Activated CD4-positive, alpha-beta T cell treated with anti-CD3 and anti-CD28 coated beads for 24 hours (primary cell): ENCODE measurements around the gene TMA7.
A peak's percentile ranks its signal among the peaks of the same experiment; 100 is the strongest.

ENCODE experiments used
- DNase-seq, 2 donors: peaks; one replicate each; pipeline ENCODE4 v3.0.0-alpha.2; 2020; ENCODE audit warnings: low read depth in 2 of 2

TMA7 gene

GRCh38 chr3:48423241-48423882 lies 16.7 kb upstream of the TMA7 start:
- no peak for DNase-seq

DNA sequence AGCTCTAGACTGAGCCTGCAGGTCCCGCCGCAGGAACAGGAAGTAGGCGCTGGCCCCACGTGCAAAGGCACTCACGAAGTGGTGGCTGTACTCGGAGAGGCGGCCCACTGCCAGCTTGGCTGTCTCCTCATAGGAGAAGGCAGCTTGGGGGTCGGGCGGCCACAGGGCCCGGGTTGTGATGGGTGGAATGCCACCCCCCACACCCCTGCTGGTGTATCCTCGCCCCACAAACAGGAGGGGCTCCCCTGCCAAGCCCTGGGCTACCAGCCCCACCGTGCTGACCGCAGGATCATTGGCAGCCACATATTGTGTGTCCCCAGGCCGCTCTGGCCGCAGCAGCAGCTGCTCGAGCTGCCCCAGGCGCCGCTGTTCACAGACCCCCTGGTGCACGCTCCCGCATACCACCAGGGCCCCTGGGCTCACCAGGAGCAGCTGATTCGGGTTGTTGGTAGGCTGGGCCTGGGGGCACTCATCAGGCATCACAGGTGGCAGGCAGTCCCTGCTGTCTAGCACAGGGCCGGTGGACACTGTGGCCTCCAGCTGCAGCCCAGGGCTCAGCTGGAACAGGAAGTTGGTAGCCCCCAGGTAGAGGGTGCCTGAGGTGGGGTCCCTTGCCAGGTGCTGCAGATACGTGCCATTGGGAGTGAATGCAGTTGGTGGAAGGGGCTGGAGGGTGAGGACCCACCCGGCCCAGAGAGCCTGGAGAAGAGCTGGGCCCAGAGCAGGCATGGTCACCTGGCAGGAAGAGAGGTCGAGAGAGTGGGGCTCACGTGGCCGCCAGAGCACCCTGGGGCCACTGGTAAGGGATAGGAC lies 16.0 kb upstream of the TMA7 start:
- DNase-seq: no peak

DNA sequence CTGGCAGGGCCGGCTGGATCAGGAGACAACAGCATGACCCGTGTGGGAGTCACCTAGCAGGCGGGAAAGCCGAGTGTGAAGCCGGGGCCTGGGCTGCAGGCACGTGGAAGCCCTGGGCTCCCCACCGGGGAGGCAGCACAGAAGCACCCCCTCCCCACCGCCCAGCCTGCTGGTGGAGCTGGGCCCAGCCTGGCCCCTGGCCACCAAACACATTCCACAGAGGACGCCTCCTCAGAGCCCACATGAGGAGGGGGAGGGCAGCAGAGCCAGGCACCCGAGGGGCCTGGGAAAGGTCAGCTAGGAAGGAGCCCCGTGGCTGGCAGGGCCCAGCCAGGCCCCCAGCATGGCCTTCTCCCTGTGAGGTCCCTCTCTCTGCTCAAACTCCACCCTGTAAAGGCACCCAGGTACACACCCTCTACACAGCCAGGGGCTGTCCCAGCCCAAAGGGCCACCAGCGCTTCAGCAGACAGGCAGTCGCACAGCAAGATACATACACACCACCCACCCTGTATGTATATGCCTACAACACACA lies 14.7 kb upstream of the TMA7 start:
- DNase-seq: no peak

DNA sequence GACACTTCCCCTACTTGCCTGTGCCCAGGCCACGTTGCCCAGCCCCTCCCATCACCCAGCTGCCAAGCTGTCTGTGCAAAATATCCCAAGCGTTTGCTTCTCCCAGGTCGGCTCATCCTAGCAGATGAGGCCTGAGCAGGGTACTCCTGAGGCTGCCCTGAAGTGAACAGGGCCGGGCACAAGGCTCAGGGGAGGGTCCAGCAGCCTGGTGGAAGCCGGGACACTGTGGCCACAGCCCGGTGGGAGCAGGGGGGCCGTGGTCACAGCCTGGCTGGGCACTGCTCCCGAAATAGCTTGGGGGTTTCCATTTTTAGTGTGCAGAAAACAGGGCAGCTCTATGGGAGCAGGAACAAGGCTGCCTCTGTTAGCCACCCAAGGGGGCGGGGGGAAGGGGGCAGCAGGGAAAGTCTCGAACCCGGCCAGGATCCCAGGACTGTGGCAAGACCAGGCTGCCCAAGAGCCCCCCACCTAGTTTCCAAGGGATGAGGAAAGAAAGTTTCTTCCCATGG lies 13.6 kb upstream of the TMA7 start:
- no peak for DNase-seq

- no peak for DNase-seq
These were observed 13.0 kb upstream of the TMA7 start for GRCh38 chr3:48426944-48427629.

GRCh38 chr3:48427630-48427962 lies 12.5 kb upstream of the TMA7 start:
- DNase-seq: no peak

DNA sequence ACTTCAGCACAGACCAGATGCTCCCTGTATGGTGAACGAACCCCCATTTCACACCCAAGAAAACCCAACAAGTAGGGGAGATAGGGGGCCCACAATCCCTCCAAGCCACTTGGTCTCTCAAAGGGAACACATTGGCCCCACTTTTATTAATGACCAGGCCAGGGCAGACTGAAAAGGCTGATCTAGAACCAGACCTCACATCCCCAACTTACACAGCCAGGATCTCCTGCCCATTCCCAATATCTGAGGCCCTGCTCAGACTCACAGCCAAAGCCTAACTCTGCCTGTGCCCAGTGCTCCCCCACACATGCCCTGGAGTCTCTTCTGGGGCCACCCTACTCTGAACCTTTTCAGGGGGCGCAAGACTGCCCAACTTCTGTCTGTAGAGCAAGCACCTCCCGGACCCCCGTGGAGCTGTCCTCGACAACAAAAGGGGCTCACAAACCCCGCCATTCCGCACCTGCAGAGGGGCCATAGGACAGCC lies 11.9 kb upstream of the TMA7 start:
- no peak for DNase-seq

GRCh38 chr3:48428572-48429316 lies 11.3 kb upstream of the TMA7 start:
- DNase-seq: no peak

DNA sequence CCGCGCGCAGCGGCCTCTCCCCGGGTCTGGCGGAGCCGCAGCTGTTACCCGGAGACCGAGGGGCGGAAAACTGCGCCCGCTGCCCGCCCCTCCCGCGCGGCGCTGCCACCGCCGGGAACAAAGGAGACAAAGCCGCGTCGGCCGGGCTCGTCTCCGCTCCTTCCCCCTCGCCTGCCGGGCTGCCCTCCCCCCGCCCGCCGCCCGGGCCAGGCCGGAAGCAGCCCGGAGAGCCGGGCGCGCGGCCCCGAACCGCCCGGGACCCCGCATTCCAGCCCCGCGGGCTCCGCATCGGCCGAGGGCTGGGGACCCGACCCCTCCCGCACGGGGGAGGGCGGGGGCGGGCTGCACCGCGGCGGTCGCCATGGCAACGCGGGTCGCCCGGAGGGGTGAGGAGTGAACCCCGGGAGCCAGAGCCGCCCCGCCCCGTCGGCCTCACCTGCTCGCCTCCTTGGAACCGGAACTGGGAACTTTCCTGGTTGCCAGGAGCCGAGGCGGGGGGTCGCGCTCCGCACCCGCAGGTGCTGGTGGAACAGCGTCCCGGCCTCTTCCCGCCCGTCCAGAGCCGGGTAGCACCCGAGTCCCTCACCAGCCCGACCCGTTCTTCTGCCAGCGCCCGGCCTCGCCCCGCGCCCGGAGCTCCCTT lies 10.6 kb upstream of the TMA7 start:
- peak in 1 of 2 donors; percentile 30 for DNase-seq

- no peak for DNase-seq
These were observed 9.9 kb upstream of the TMA7 start, which contains the start of gene PLXNB1 for GRCh38 chr3:48429960-48430707. Gene PLXNB1, minus strand, starts transcription at chr3:48430086. Its CDS starts 5,475 bp downstream, at chr3:48424611.

DNA sequence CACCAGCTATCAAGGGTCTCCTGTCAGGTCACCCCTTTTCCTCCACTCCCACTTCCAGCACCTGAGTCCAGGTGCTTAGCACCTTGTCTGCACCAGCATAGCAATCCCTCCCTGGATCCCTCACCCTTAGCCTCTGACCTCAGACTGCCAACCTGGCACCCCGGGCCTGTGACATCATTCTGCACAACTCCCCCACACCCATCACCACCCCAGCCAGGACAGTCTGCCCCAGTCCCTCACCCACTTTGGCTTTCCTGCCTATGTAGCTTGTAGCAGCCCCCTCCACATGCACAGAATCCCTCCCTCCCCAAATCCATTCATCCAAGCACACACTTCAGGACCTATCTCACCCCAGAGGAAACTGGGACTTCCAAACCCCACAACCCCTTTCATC lies 9.4 kb upstream of the TMA7 start:
- no peak for DNase-seq

GRCh38 chr3:48431224-48432029 lies 8.6 kb upstream of the TMA7 start:
- no peak for DNase-seq

- DNase-seq: no peak
These were observed 7.4 kb upstream of the TMA7 start for GRCh38 chr3:48432411-48433371.

- no peak for DNase-seq
These were observed 6.5 kb upstream of the TMA7 start for GRCh38 chr3:48433472-48434118.

- DNase-seq: no peak
These were observed 5.3 kb upstream of the TMA7 start for GRCh38 chr3:48434591-48435222.

DNA sequence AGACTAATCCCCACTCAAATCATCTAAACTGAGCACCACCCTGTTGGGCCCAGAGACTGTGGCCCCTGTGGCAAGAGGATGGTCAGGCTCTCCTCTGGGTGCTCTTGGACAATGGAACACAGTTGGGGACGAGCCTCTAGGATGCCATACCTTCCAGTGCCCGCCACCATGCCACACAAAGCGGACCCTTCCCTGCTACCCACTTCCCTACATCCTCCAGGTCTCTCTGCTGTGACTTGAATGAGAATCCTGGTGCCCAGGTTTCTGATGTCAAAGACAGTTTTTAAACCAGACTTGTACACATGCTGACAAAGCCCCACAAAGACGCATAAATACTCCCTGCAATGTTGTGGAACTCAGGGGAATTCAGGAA lies 4.8 kb upstream of the TMA7 start:
- no peak for DNase-seq

- DNase-seq: peak; percentile 71 to 80
These were observed 4.1 kb upstream of the TMA7 start for GRCh38 chr3:48435774-48436476.
